ENCODE results near the gene OR2T11.
"Not testable (repeated sequence)": the region's sequence is repeated elsewhere in the genome, so short reads cannot be mapped to it uniquely, and the experiment has no call there.

OR2T11 gene
- 0 reads per million in 2 donors for total RNA-seq

- not testable (repeated sequence) for DNase-seq
Observed at GRCh38 chr1:248634991-248635390, at the start of gene OR2T11. OR2T11 (minus strand) TSS chr1:248635091; CDS start chr1:248627128, 7,963 bp downstream.

GRCh38 chr1:248681651-248682050 lies 46.8 kb upstream of the OR2T11 start:
- DNase-seq, result no peak

GRCh38 chr1:248670003-248670402 lies 35.1 kb upstream of the OR2T11 start:
- no peak for DNase-seq

- not testable (repeated sequence) for DNase-seq
Observed at GRCh38 chr1:248663453-248664328, 28.8 kb upstream of the OR2T11 start.

GRCh38 chr1:248656797-248657196 lies 21.9 kb upstream of the OR2T11 start:
- not testable (repeated sequence) for DNase-seq

- not testable (repeated sequence) for DNase-seq
Observed at GRCh38 chr1:248655354-248655753, 20.5 kb upstream of the OR2T11 start, which contains the start of gene OR2T27. OR2T27 (minus strand) TSS chr1:248655528; CDS start chr1:248650884, 4,644 bp downstream.

- not testable (repeated sequence) for DNase-seq
Observed at GRCh38 chr1:248648770-248649536, 14.1 kb upstream of the OR2T11 start.

GRCh38 chr1:248645178-248645577 lies 10.3 kb upstream of the OR2T11 start, which contains the start of gene OR2T35:
OR2T35 (minus strand) TSS chr1:248645278; CDS start chr1:248639258, 6,020 bp downstream.
- not testable (repeated sequence) for DNase-seq

- not testable (repeated sequence) for DNase-seq
Observed at GRCh38 chr1:248642971-248643651, 8.2 kb upstream of the OR2T11 start.

- DNase-seq, result not testable (repeated sequence)
Observed at GRCh38 chr1:248641583-248641982, 6.7 kb upstream of the OR2T11 start.

GRCh38 chr1:248640906-248641305 lies 6.0 kb upstream of the OR2T11 start:
- DNase-seq, result not testable (repeated sequence)

GRCh38 chr1:248639652-248640051 lies 4.8 kb upstream of the OR2T11 start:
- DNase-seq, result not testable (repeated sequence)

GRCh38 chr1:248636612-248637011 lies 1.7 kb upstream of the OR2T11 start:
- not testable (repeated sequence) for DNase-seq

GRCh38 chr1:248631354-248632008 lies 3.4 kb downstream of the OR2T11 start:
- DNase-seq, result no peak

GRCh38 chr1:248630551-248630950 lies 4.3 kb downstream of the OR2T11 start:
- no peak for DNase-seq

GRCh38 chr1:248627971-248628844 lies 6.7 kb downstream of the OR2T11 start:
- DNase-seq, result no peak

- DNase-seq, result no peak
Observed at GRCh38 chr1:248625971-248626370, 8.9 kb downstream of the OR2T11 start.

- no peak for DNase-seq
Observed at GRCh38 chr1:248625166-248625565, 9.7 kb downstream of the OR2T11 start.

GRCh38 chr1:248622570-248623001 lies 12.3 kb downstream of the OR2T11 start:
- DNase-seq, result no peak

GRCh38 chr1:248621770-248622169 lies 13.1 kb downstream of the OR2T11 start:
- no peak for DNase-seq

- peak; percentile 16 for DNase-seq
Observed at GRCh38 chr1:248618878-248619277, 16.0 kb downstream of the OR2T11 start.

Data from T-helper 9 cell (primary cell).